ENCODE results near the gene PLS3.

GRCh38 chrX:115630204-115630603, 69.2 kb downstream of the PLS3 start:
- TF ChIP-seq, protein P1, sequence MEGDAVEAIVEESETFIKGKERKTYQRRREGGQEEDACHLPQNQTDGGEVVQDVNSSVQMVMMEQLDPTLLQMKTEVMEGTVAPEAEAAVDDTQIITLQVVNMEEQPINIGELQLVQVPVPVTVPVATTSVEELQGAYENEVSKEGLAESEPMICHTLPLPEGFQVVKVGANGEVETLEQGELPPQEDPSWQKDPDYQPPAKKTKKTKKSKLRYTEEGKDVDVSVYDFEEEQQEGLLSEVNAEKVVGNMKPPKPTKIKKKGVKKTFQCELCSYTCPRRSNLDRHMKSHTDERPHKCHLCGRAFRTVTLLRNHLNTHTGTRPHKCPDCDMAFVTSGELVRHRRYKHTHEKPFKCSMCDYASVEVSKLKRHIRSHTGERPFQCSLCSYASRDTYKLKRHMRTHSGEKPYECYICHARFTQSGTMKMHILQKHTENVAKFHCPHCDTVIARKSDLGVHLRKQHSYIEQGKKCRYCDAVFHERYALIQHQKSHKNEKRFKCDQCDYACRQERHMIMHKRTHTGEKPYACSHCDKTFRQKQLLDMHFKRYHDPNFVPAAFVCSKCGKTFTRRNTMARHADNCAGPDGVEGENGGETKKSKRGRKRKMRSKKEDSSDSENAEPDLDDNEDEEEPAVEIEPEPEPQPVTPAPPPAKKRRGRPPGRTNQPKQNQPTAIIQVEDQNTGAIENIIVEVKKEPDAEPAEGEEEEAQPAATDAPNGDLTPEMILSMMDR (IDR thresholded peaks at IDR 0.05): no peak
- TF ChIP-seq POLR2A (IDR thresholded peaks at IDR 0.05): no peak
